HEK293 (cell line): ENCODE data around the gene CHST15.

Experiments used
- CTCF ChIA-PET: fragments of 350-600 bp; formaldehyde crosslinking; extraction: SDS; loops from one replicate; lab custom pipeline; 2021; ENCODE audit warnings: antibody characterized with exemption; lab: Yijun Ruan, JAX
- POLR2A ChIA-PET: fragments of 300-600 bp; formaldehyde crosslinking; extraction: SDS; loops from one replicate; lab custom pipeline; 2020; ENCODE audit warnings: antibody characterized with exemption, inconsistent platforms; lab: Yijun Ruan, JAX
- H3K27ac ChIP-seq: fragments of 200-500 bp; sonication (Bioruptor generic); 2 replicates; pipeline ENCODE4 v1.5.1; 2014; ENCODE audit warnings: low read depth, low read length, control low read depth, inconsistent platforms; ENCODE audit errors: extremely low read depth
- H3K36me3 ChIP-seq, 2 experiments: fragments of 200-500 bp in 1 of 2; sonication (Bioruptor generic) in 1 of 2; 1 replicate in 1 of 2; 2 replicates in 1 of 2; pipeline ENCODE4 v1.5.1; 2014 to 2017; ENCODE audit warnings: inconsistent platforms in 2 of 2, low read length in 2 of 2; ENCODE audit not compliant: control insufficient read depth in 2 of 2, insufficient read depth in 1 of 2
- H3K4me1 ChIP-seq: fragments of 200-500 bp; sonication (Bioruptor generic); 2 replicates; pipeline ENCODE4 v1.5.1; 2014; ENCODE audit warnings: mild to moderate bottlenecking, low read length, inconsistent platforms; ENCODE audit not compliant: control insufficient read depth, insufficient read depth
- H3K4me3 ChIP-seq: 2 replicates; pipeline ENCODE4 v1.5.1; 2011; ENCODE audit warnings: low read depth, mild to moderate bottlenecking, control low read depth, low read length, moderate library complexity
- H3K9me3 ChIP-seq: fragments of 200-500 bp; sonication (Bioruptor generic); 2 replicates; pipeline ENCODE4 v1.5.1; 2014; ENCODE audit warnings: low read depth, low read length, inconsistent platforms; ENCODE audit not compliant: control insufficient read depth, insufficient read depth
- FEZF1 ChIP-seq: fragments of 450-650 bp; formaldehyde crosslinking; IDR thresholded peaks from 2 replicates; pipeline ENCODE4 v1.5.1; 2016; ENCODE audit warnings: missing biosample characterization, missing genetic modification characterization
- PRDM1 ChIP-seq: fragments of 450-650 bp; formaldehyde crosslinking; IDR thresholded peaks from 2 replicates; pipeline ENCODE4; 2016; ENCODE audit warnings: missing biosample characterization, missing genetic modification characterization
- RBAK ChIP-seq: fragments of 450-650 bp; formaldehyde crosslinking; IDR thresholded peaks from 2 replicates; pipeline ENCODE4 v1.5.1; 2016; ENCODE audit warnings: missing biosample characterization, missing genetic modification characterization
- REST ChIP-seq: fragments of 450-650 bp; formaldehyde crosslinking; IDR thresholded peaks from 2 replicates; pipeline ENCODE4 v1.5.1; 2016; ENCODE audit warnings: missing biosample characterization, missing genetic modification characterization
- ZBTB44 ChIP-seq: fragments of 450-650 bp; IDR thresholded peaks from 2 replicates; pipeline ENCODE4 v1.5.1; 2018; ENCODE audit warnings: missing biosample characterization, mild to moderate bottlenecking, missing genetic modification characterization
- ZBTB7A ChIP-seq: fragments of 450-650 bp; formaldehyde crosslinking; IDR thresholded peaks from 2 replicates; pipeline ENCODE4 v1.5.1; 2016; ENCODE audit warnings: low read depth, missing biosample characterization, missing genetic modification characterization
- ZBTB8A ChIP-seq: fragments of 450-650 bp; formaldehyde crosslinking; IDR thresholded peaks from 2 replicates; pipeline ENCODE4 v1.5.1; 2016; ENCODE audit warnings: missing biosample characterization, missing genetic modification characterization
- ZEB2 ChIP-seq: fragments of 450-650 bp; formaldehyde crosslinking; IDR thresholded peaks from 2 replicates; pipeline ENCODE4 v1.5.1; 2016; ENCODE audit warnings: missing biosample characterization, missing genetic modification characterization
- ZNF133 ChIP-seq: fragments of 450-650 bp; formaldehyde crosslinking; IDR thresholded peaks from 2 replicates; pipeline ENCODE4 v1.5.1; 2016; ENCODE audit warnings: missing biosample characterization, missing genetic modification characterization
- ZNF175 ChIP-seq: fragments of 450-650 bp; formaldehyde crosslinking; IDR thresholded peaks from 2 replicates; pipeline ENCODE4 v1.5.1; 2016; ENCODE audit warnings: missing biosample characterization, missing genetic modification characterization
- ZNF2 ChIP-seq: fragments of 450-650 bp; formaldehyde crosslinking; IDR thresholded peaks from 2 replicates; pipeline ENCODE4 v1.5.1; 2016; ENCODE audit warnings: missing biosample characterization, missing genetic modification characterization
- ZNF23 ChIP-seq: fragments of 450-650 bp; formaldehyde crosslinking; IDR thresholded peaks from 2 replicates; pipeline ENCODE4 v1.5.1; 2016; ENCODE audit warnings: missing biosample characterization, missing genetic modification characterization, borderline replicate concordance
- ZNF274 ChIP-seq, 2 experiments: fragments of 200-500 bp in 1 of 2; fragments of 450-650 bp in 1 of 2; sonication (Bioruptor generic) in 1 of 2; formaldehyde crosslinking in 1 of 2; IDR thresholded peaks; 2 replicates each; pipeline versions ENCODE4 v1.5.1 to v1.6.1; 2014 to 2016; ENCODE audit warnings: borderline replicate concordance in 1 of 2, inconsistent platforms in 1 of 2, low read length in 1 of 2, missing biosample characterization in 1 of 2, missing genetic modification characterization in 1 of 2
- ZNF449 ChIP-seq: fragments of 450-650 bp; formaldehyde crosslinking; IDR thresholded peaks from 2 replicates; pipeline ENCODE4 v1.5.1; 2017; ENCODE audit warnings: missing biosample characterization, mild to moderate bottlenecking, missing genetic modification characterization, moderate library complexity
- ZNF501 ChIP-seq: fragments of 450-650 bp; formaldehyde crosslinking; IDR thresholded peaks from 2 replicates; pipeline ENCODE4 v1.5.1; 2016; ENCODE audit warnings: missing biosample characterization, missing genetic modification characterization
- ZNF530 ChIP-seq: fragments of 450-650 bp; formaldehyde crosslinking; IDR thresholded peaks from 2 replicates; pipeline ENCODE4 v1.5.1; 2016; ENCODE audit warnings: low read depth, missing biosample characterization, missing genetic modification characterization
- ZNF561 ChIP-seq: fragments of 450-650 bp; IDR thresholded peaks from 2 replicates; pipeline ENCODE4 v1.5.1; 2018; ENCODE audit warnings: missing biosample characterization, missing genetic modification characterization, borderline replicate concordance
- ZNF571 ChIP-seq: fragments of 450-650 bp; formaldehyde crosslinking; IDR thresholded peaks from 2 replicates; pipeline ENCODE4 v1.5.0; 2017; ENCODE audit warnings: missing biosample characterization, missing genetic modification characterization
- ZNF623 ChIP-seq: fragments of 450-650 bp; formaldehyde crosslinking; IDR thresholded peaks from 2 replicates; pipeline ENCODE4 v1.5.1; 2016; ENCODE audit warnings: missing biosample characterization, missing genetic modification characterization
- ZNF747 ChIP-seq: fragments of 450-650 bp; formaldehyde crosslinking; IDR thresholded peaks from 2 replicates; pipeline ENCODE4 v1.5.1; 2016; ENCODE audit warnings: missing biosample characterization, missing genetic modification characterization
- ZNF776 ChIP-seq: fragments of 450-650 bp; formaldehyde crosslinking; IDR thresholded peaks from 2 replicates; pipeline ENCODE4 v1.5.0; 2017; ENCODE audit warnings: missing biosample characterization, missing genetic modification characterization, borderline replicate concordance
- ZNF830 ChIP-seq: fragments of 450-650 bp; IDR thresholded peaks from 2 replicates; pipeline ENCODE4 v1.5.0; 2018; ENCODE audit warnings: missing biosample characterization, missing genetic modification characterization, low read depth, mild to moderate bottlenecking, moderate library complexity
- ZXDB ChIP-seq: fragments of 450-650 bp; formaldehyde crosslinking; IDR thresholded peaks from 2 replicates; pipeline ENCODE4 v1.5.1; 2016; ENCODE audit warnings: missing biosample characterization, missing genetic modification characterization
- TF ChIP-seq, protein P1 (sequence below): fragments of 450-650 bp; formaldehyde crosslinking; optimal IDR thresholded peaks from 2 replicates; pipeline ENCODE3; 2016; ENCODE audit warnings: missing biosample characterization, mild to moderate bottlenecking, missing genetic modification characterization

The CHST15 gene

DNA sequence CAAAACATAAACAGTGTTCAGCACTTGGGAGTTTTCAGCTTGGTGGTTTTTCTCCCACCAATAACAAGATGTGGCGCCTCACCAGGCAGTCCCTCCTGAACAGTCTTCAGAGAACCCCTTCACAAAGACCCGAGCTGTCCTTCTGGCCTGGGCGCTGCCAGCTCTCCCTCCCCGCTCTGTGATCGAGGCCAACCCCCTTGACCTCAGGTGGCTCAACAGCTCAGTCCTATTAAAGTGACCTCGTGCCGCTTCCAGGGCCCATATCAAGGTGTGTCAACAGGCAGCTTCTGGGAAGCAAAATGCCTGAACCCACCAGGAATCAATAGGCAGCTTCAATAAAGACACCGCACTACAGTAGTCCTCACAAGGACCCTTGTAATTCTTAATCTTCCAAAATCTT, 63.3 kb downstream of the CHST15 start:
- no peak overlapping the region for H3K4me3 ChIP-seq
- peaks cover 0 to 29% of the 10 kb centered on the region in 2 experiments; a peak in 1 of 3 replicates for H3K36me3 ChIP-seq
- ChIA-PET POLR2A (interaction anchor here (1.3 kb wide), 1 partner anchor 62 kb away, joined by 3 read pairs; no protein-coding TSS in a partner anchor), CTCF (interaction anchor here (1.3 kb wide), 1 partner anchor 13 kb away, joined by 3 read pairs; no protein-coding TSS in a partner anchor)
- no peaks in the 10 kb centered on the region for H3K9me3 ChIP-seq
- TF ChIP-seq ZEB2 (tag by site-specific recombination) (no peak), PRDM1 (tag by site-specific recombination) (no peak), ZNF501 (tag by site-specific recombination) (no peak), ZNF530 (tag by site-specific recombination) (no peak)
- TF ChIP-seq, protein P1, sequence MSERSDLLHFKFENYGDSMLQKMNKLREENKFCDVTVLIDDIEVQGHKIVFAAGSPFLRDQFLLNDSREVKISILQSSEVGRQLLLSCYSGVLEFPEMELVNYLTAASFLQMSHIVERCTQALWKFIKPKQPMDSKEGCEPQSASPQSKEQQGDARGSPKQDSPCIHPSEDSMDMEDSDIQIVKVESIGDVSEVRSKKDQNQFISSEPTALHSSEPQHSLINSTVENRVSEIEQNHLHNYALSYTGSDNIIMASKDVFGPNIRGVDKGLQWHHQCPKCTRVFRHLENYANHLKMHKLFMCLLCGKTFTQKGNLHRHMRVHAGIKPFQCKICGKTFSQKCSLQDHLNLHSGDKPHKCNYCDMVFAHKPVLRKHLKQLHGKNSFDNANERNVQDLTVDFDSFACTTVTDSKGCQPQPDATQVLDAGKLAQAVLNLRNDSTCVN (tag by site-specific recombination): no peak
- H3K27ac ChIP-seq: no peak overlapping the region
- H3K4me1 ChIP-seq: no peaks in the 10 kb centered on the region

- no peaks in the 10 kb centered on the region for H3K9me3 ChIP-seq
- no peaks in the 10 kb centered on the region for H3K4me1 ChIP-seq
- ChIA-PET POLR2A (no interaction called here), CTCF (no interaction called here)
- no peak overlapping the region for H3K4me3 ChIP-seq
- H3K36me3 ChIP-seq: peaks cover 0 to 29% of the 10 kb centered on the region in 2 experiments; a peak in 1 of 3 replicates
- no peak overlapping the region for H3K27ac ChIP-seq
- TF ChIP-seq ZBTB8A (tag by site-specific recombination) (no peak), ZNF274 (IDR thresholded peaks at IDR 0.05; ENCODE audit: low read length) (no peak), ZNF274 (tag by site-specific recombination; IDR thresholded peaks at IDR 0.05; ENCODE audit: borderline replicate concordance) (no peak), ZNF571 (tag by site-specific recombination) (no peak), RBAK (tag by site-specific recombination) (no peak), ZXDB (tag by site-specific recombination) (no peak), ZNF133 (tag by site-specific recombination) (no peak), ZNF561 (no peak), ZNF23 (tag by site-specific recombination) (no peak), REST (tag by site-specific recombination) (no peak), ZNF175 (tag by site-specific recombination) (no peak), FEZF1 (no peak)
Observed at GRCh38 chr10:124029559-124029958, 63.8 kb downstream of the CHST15 start.

- H3K9me3 ChIP-seq: no peaks in the 10 kb centered on the region
- H3K36me3 ChIP-seq: peaks cover 0 to 25% of the 10 kb centered on the region in 2 experiments; a peak in 1 of 3 replicates
- POLR2A ChIA-PET: no interaction called here
- no peak overlapping the region for H3K27ac ChIP-seq
- H3K4me3 ChIP-seq: no peak overlapping the region
- H3K4me1 ChIP-seq: no peaks in the 10 kb centered on the region
- CTCF ChIA-PET: no interaction called here
- TF ChIP-seq ZNF747 (tag by site-specific recombination) (no peak), ZNF776 (tag by site-specific recombination) (no peak), ZBTB7A (no peak), ZNF449 (tag by site-specific recombination) (no peak), ZNF623 (no peak), ZBTB44 (tag by site-specific recombination) (no peak), ZNF2 (tag by site-specific recombination) (no peak), ZNF830 (no peak)
Observed at GRCh38 chr10:124028700-124029480, 64.5 kb downstream of the CHST15 start.
